H9 (cell line): ENCODE data around the gene LRRC8B. TPM values are rescaled to one million over a fixed set of nuclear protein-coding genes. Genes with fewer than 3 reads are reported as not detected.

Experiments used
- DNase-seq: peaks from one replicate; pipeline ENCODE4 v3.0.0-alpha.2; 2017
- H2AFZ ChIP-seq: one replicate; pipeline ENCODE4 v1.6.1; 2013; ENCODE audit warnings: mild to moderate bottlenecking, low read length, control low read depth, moderate library complexity
- H2AK5ac ChIP-seq: 2 replicates; pipeline ENCODE4 v1.6.1; 2013; ENCODE audit warnings: low read length, control low read depth, mixed read lengths; ENCODE audit not compliant: insufficient read length
- H2BK120ac ChIP-seq: one replicate; pipeline ENCODE4 v1.6.1; 2013; ENCODE audit warnings: low read depth, mild to moderate bottlenecking, low read length, control low read depth, inconsistent platforms; ENCODE audit not compliant: poor library complexity, severe bottlenecking
- H2BK12ac ChIP-seq: 2 replicates; pipeline ENCODE4 v1.6.1; 2013; ENCODE audit warnings: low read length, control low read depth, mixed read lengths, low read depth; ENCODE audit not compliant: insufficient read length
- H2BK15ac ChIP-seq: 2 replicates; pipeline ENCODE4 v1.6.1; 2013; ENCODE audit warnings: low read depth, low read length, control low read depth
- H2BK20ac ChIP-seq: one replicate; pipeline ENCODE4 v1.6.1; 2013; ENCODE audit warnings: low read depth, mild to moderate bottlenecking, low read length, control low read depth, inconsistent platforms; ENCODE audit not compliant: poor library complexity, severe bottlenecking
- H2BK5ac ChIP-seq: 2 replicates; pipeline ENCODE4 v1.6.1; 2013; ENCODE audit warnings: low read length, control low read depth, mixed read lengths; ENCODE audit not compliant: insufficient read length
- H3K14ac ChIP-seq: 2 replicates; pipeline ENCODE4 v1.6.1; 2013; ENCODE audit warnings: low read length, control low read depth; ENCODE audit not compliant: insufficient read depth
- H3K18ac ChIP-seq: 2 replicates; pipeline ENCODE4 v1.6.1; 2013; ENCODE audit warnings: low read depth, mild to moderate bottlenecking, mixed read lengths, low read length, control low read depth; ENCODE audit not compliant: insufficient read length
- H3K23ac ChIP-seq: 2 replicates; pipeline ENCODE4 v1.6.1; 2013; ENCODE audit warnings: low read length, control low read depth, mixed read lengths, low read depth; ENCODE audit not compliant: insufficient read length
- H3K23me2 ChIP-seq: 2 replicates; pipeline ENCODE4 v1.6.1; 2013; ENCODE audit warnings: low read depth, mild to moderate bottlenecking, mixed read lengths, low read length, control low read depth; ENCODE audit not compliant: insufficient read length, poor library complexity, severe bottlenecking
- H3K27ac ChIP-seq: 2 replicates; pipeline ENCODE4 v1.5.1; 2013; ENCODE audit warnings: low read length, control low read depth, mixed read lengths, low read depth; ENCODE audit not compliant: insufficient read length
- H3K27me3 ChIP-seq: 2 replicates; pipeline ENCODE4 v1.6.1; 2013; ENCODE audit warnings: low read length, control low read depth, inconsistent platforms; ENCODE audit not compliant: insufficient read depth
- H3K4ac ChIP-seq: 2 replicates; pipeline ENCODE4 v1.6.1; 2013; ENCODE audit warnings: low read depth, mild to moderate bottlenecking, control low read depth, inconsistent platforms, low read length, moderate library complexity
- H3K4me1 ChIP-seq: 2 replicates; pipeline ENCODE4 v1.6.1; 2013; ENCODE audit warnings: low read length, control low read depth, inconsistent platforms; ENCODE audit not compliant: insufficient read depth
- H3K4me2 ChIP-seq: 2 replicates; pipeline ENCODE4 v1.6.1; 2013; ENCODE audit warnings: low read length, control low read depth, mixed read lengths; ENCODE audit not compliant: insufficient read length, insufficient read depth
- H3K56ac ChIP-seq: 2 replicates; pipeline ENCODE4 v1.6.1; 2013; ENCODE audit warnings: low read depth, mild to moderate bottlenecking, mixed read lengths, low read length, control low read depth; ENCODE audit not compliant: insufficient read length
- H3K79me1 ChIP-seq: 2 replicates; pipeline ENCODE4 v1.6.1; 2013; ENCODE audit warnings: low read depth, mild to moderate bottlenecking, moderate library complexity, low read length, control low read depth, inconsistent platforms; ENCODE audit not compliant: insufficient read depth, poor library complexity, severe bottlenecking
- H3K79me2 ChIP-seq: 2 replicates; pipeline ENCODE4 v1.6.1; 2013; ENCODE audit warnings: low read length, control low read depth, inconsistent platforms; ENCODE audit not compliant: insufficient read depth
- H3K9ac ChIP-seq: 2 replicates; pipeline ENCODE4 v1.6.1; 2013; ENCODE audit warnings: low read length, control low read depth, mixed read lengths; ENCODE audit not compliant: insufficient read length; ENCODE audit errors: extremely low read depth
- H3K9me3 ChIP-seq: one replicate; pipeline ENCODE4 v1.6.1; 2013; ENCODE audit warnings: low read depth, low read length, inconsistent platforms; ENCODE audit not compliant: control insufficient read depth
- H3T11ph ChIP-seq: one replicate; pipeline ENCODE4 v1.6.1; 2013; ENCODE audit warnings: mild to moderate bottlenecking, low read length, control low read depth, inconsistent platforms
- H4K20me1 ChIP-seq: one replicate; pipeline ENCODE4 v1.6.1; 2013; ENCODE audit not compliant: control insufficient read depth, insufficient read length, insufficient read depth
- H4K5ac ChIP-seq: 2 replicates; pipeline ENCODE4 v1.6.1; 2013; ENCODE audit warnings: low read depth, mild to moderate bottlenecking, mixed read lengths, low read length, control low read depth; ENCODE audit not compliant: insufficient read length
- H4K8ac ChIP-seq: replicated peaks from 2 replicates; pipeline ENCODE4 v1.6.1; 2013; ENCODE audit warnings: low read length, control low read depth, mixed read lengths, low read depth; ENCODE audit not compliant: insufficient read length
- H4K91ac ChIP-seq: 2 replicates; pipeline ENCODE4 v1.6.1; 2013; ENCODE audit warnings: low read depth, mild to moderate bottlenecking, moderate library complexity, mixed read lengths, low read length, control low read depth; ENCODE audit not compliant: insufficient read length
- H3K27ac Mint-ChIP-seq, 3 experiments: 2 replicates in 2 of 3; 3 replicates in 1 of 3; pipeline ENCODE4 v1.8.0; 2020 to 2021; ENCODE audit warnings: mixed read lengths in 3 of 3, mild to moderate bottlenecking in 1 of 3, moderate library complexity in 1 of 3
- H3K27me3 Mint-ChIP-seq: 2 replicates; pipeline ENCODE4 v1.8.0; 2021; ENCODE audit warnings: low read depth, mild to moderate bottlenecking, moderate library complexity, mixed read lengths
- H3K36me3 Mint-ChIP-seq, 3 experiments: 2 replicates in 2 of 3; 3 replicates in 1 of 3; pipeline ENCODE4 v1.8.0; 2020 to 2021; ENCODE audit warnings: low read depth in 3 of 3, mixed read lengths in 3 of 3; ENCODE audit not compliant: insufficient read depth in 1 of 3
- H3K4me1 Mint-ChIP-seq, 2 experiments: 2 replicates each; pipeline ENCODE4 v1.8.0; 2020; ENCODE audit warnings: mixed read lengths in 2 of 2
- H3K4me3 Mint-ChIP-seq, 2 experiments: 2 replicates in 1 of 2; 3 replicates in 1 of 2; pipeline ENCODE4 v1.8.0; 2020 to 2021; ENCODE audit warnings: mild to moderate bottlenecking in 2 of 2, mixed read lengths in 2 of 2, moderate library complexity in 1 of 2
- H3K9me3 Mint-ChIP-seq, 2 experiments: 2 replicates in 1 of 2; 3 replicates in 1 of 2; pipeline ENCODE4 v1.8.0; 2020; ENCODE audit warnings: mild to moderate bottlenecking in 2 of 2, mixed read lengths in 2 of 2, moderate library complexity in 1 of 2
- total RNA-seq: library from RNA; stranded (reverse); gene quantifications from 2 replicates; pipeline ENCODE4 v1.2.1, GENCODE V29; 2021
- TF ChIP-seq, protein P1 (sequence below): fragments of 200-600 bp; sonication (generic); conservative IDR thresholded peaks from 3 replicates; pipeline ENCODE4 v1.8.0; 2021; ENCODE audit warnings: antibody characterized with exemption, mild to moderate bottlenecking

The LRRC8B gene
- total RNA-seq, 1 experiment from 2014 or later: 33.2 TPM

DNA sequence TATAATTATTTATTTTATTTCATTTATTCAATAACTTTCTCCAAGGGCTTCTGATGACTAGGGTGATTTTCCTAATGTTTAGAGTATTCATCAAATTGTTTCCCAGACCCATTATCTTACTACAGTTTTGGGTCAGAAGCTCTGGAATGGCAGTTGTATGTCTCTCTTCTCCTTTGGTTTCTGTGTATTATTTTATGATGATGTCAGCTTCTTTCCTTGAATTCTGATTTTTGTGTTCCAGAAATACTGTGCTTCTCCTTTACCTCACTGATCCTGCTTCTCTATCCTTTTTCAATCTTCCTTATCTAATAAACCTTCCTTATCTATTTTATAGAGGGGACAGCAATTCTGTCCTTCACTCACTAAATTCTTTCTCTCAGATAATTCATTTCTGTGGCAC, 48.8 kb downstream of the LRRC8B start:
- no peak overlapping the region for H3K9ac ChIP-seq
- Mint-ChIP-seq H3K27ac (no peak overlapping the region; a peak in 1 of 7 replicates), H3K4me1 (peaks cover 21% of the 10 kb centered on the region in 2 experiments), H3K9me3 (peaks cover 11 to 13% of the 10 kb centered on the region in 2 experiments), H3K4me3 (no peak overlapping the region), H3K36me3 (peaks cover 36 to 48% (median 44%) of the 10 kb centered on the region in 3 experiments), H3K27me3 (no peaks in the 10 kb centered on the region)
- H2BK15ac ChIP-seq: no peak overlapping the region
- H3K4me2 ChIP-seq: no peak overlapping the region
- H2BK12ac ChIP-seq: no peak overlapping the region
- no peak overlapping the region for H3K14ac ChIP-seq
- H3K79me1 ChIP-seq: no peaks in the 10 kb centered on the region
- H3K18ac ChIP-seq: no peak overlapping the region
- no peaks in the 10 kb centered on the region for H4K20me1 ChIP-seq
- H3K9me3 ChIP-seq: no peaks in the 10 kb centered on the region
- H2AK5ac ChIP-seq: no peak overlapping the region
- H3K23me2 ChIP-seq: no peaks in the 10 kb centered on the region
- no peak for DNase-seq
- no peak overlapping the region for H2BK5ac ChIP-seq
- H2BK20ac ChIP-seq: no peak overlapping the region
- no peaks in the 10 kb centered on the region for H3K4me1 ChIP-seq
- H3K27me3 ChIP-seq: no peaks in the 10 kb centered on the region
- no peak overlapping the region for H4K91ac ChIP-seq
- H3K79me2 ChIP-seq: no peaks in the 10 kb centered on the region
- no peak overlapping the region for H2BK120ac ChIP-seq
- H3K4ac ChIP-seq: no peak overlapping the region
- TF ChIP-seq, protein P1, sequence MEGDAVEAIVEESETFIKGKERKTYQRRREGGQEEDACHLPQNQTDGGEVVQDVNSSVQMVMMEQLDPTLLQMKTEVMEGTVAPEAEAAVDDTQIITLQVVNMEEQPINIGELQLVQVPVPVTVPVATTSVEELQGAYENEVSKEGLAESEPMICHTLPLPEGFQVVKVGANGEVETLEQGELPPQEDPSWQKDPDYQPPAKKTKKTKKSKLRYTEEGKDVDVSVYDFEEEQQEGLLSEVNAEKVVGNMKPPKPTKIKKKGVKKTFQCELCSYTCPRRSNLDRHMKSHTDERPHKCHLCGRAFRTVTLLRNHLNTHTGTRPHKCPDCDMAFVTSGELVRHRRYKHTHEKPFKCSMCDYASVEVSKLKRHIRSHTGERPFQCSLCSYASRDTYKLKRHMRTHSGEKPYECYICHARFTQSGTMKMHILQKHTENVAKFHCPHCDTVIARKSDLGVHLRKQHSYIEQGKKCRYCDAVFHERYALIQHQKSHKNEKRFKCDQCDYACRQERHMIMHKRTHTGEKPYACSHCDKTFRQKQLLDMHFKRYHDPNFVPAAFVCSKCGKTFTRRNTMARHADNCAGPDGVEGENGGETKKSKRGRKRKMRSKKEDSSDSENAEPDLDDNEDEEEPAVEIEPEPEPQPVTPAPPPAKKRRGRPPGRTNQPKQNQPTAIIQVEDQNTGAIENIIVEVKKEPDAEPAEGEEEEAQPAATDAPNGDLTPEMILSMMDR: no peak
- H4K8ac ChIP-seq: no peak overlapping the region
- H3K27ac ChIP-seq: no peak overlapping the region
- H4K5ac ChIP-seq: no peak overlapping the region
- no peak overlapping the region for H3T11ph ChIP-seq
- H3K56ac ChIP-seq: no peak overlapping the region
- no peak overlapping the region for H3K23ac ChIP-seq
- H2AFZ ChIP-seq: no peak overlapping the region
